ENCODE data around the gene CFAP54. TPM values are rescaled to one million over a fixed set of nuclear protein-coding genes. Genes with fewer than 3 reads are reported as not detected.

The CFAP54 gene
- total and polyA plus RNA-seq, 2 donors from 2014 or later: 0.13 to 6.6 TPM

GRCh38 chr12:96829354-96829753 is 340.0 kb downstream of the CFAP54 start:
- intact Hi-C loops (cut with DNase I): no loop called here
- no peak overlapping the region for H3K9ac ChIP-seq (ENCODE audit: low read length in 3 of 3)
- no peaks in the 10 kb centered on the region for H3K36me3 ChIP-seq (ENCODE audit: control insufficient read depth in 2 of 3, insufficient read depth in 3 of 3, low read length in 3 of 3)
- H3K4me1 ChIP-seq (ENCODE audit: control insufficient read depth in 2 of 3, insufficient read depth in 2 of 3, low read depth in 1 of 3, low read length in 3 of 3): no peaks in the 10 kb centered on the region
- no peak overlapping the region for H3K27ac ChIP-seq (ENCODE audit: low read depth in 2 of 2, low read length in 2 of 2)
- no peak for FAIRE-seq
- H3K4me3 ChIP-seq (ENCODE audit: low read length in 3 of 3): no peak overlapping the region
- no peaks in the 10 kb centered on the region for H3K27me3 ChIP-seq (ENCODE audit: control insufficient read depth, insufficient read depth, low read length)
- DNase-seq: no peak
- TF ChIP-seq CTCF (IDR thresholded peaks at IDR 0.05; ENCODE audit: borderline replicate concordance, extremely low read depth, insufficient read depth): no peak
- H3K9me3 ChIP-seq (ENCODE audit: control insufficient read depth in 2 of 3, insufficient read depth in 1 of 3, low read length in 3 of 3): no peaks in the 10 kb centered on the region

- H3K36me3 ChIP-seq (ENCODE audit: control insufficient read depth in 2 of 3, insufficient read depth in 3 of 3, low read length in 3 of 3): no peaks in the 10 kb centered on the region
- DNase-seq (no peak), FAIRE-seq (no peak)
- intact Hi-C loops (cut with DNase I): no loop called here
- no peak overlapping the region for H3K27ac ChIP-seq (ENCODE audit: low read depth in 2 of 2, low read length in 2 of 2)
- TF ChIP-seq CTCF (IDR thresholded peaks at IDR 0.05; ENCODE audit: borderline replicate concordance, extremely low read depth, insufficient read depth): no peak
- no peaks in the 10 kb centered on the region for H3K27me3 ChIP-seq (ENCODE audit: control insufficient read depth, insufficient read depth, low read length)
- no peak overlapping the region for H3K4me3 ChIP-seq (ENCODE audit: low read length in 3 of 3)
- no peaks in the 10 kb centered on the region for H3K9me3 ChIP-seq (ENCODE audit: control insufficient read depth in 2 of 3, insufficient read depth in 1 of 3, low read length in 3 of 3)
- no peak overlapping the region for H3K9ac ChIP-seq (ENCODE audit: low read length in 3 of 3)
- H3K4me1 ChIP-seq (ENCODE audit: control insufficient read depth in 2 of 3, insufficient read depth in 2 of 3, low read depth in 1 of 3, low read length in 3 of 3): no peaks in the 10 kb centered on the region
These were observed 342.0 kb downstream of the CFAP54 start for GRCh38 chr12:96831346-96831745.

GRCh38 chr12:96846293-96846692 is 356.9 kb downstream of the CFAP54 start:
- no peaks in the 10 kb centered on the region for H3K36me3 ChIP-seq (ENCODE audit: control insufficient read depth in 2 of 3, insufficient read depth in 3 of 3, low read length in 3 of 3)
- TF ChIP-seq CTCF (IDR thresholded peaks at IDR 0.05; ENCODE audit: borderline replicate concordance, extremely low read depth, insufficient read depth): no peak
- intact Hi-C loops (cut with DNase I): no loop called here
- H3K27me3 ChIP-seq (ENCODE audit: control insufficient read depth, insufficient read depth, low read length): no peaks in the 10 kb centered on the region
- no peak overlapping the region for H3K9ac ChIP-seq (ENCODE audit: low read length in 3 of 3)
- no peak for FAIRE-seq
- H3K4me3 ChIP-seq (ENCODE audit: low read length in 3 of 3): no peak overlapping the region
- peak in 2 of 5 donors; percentile 71 to 75 for DNase-seq
- H3K4me1 ChIP-seq (ENCODE audit: control insufficient read depth in 2 of 3, insufficient read depth in 2 of 3, low read depth in 1 of 3, low read length in 3 of 3): no peaks in the 10 kb centered on the region
- H3K27ac ChIP-seq (ENCODE audit: low read depth in 2 of 2, low read length in 2 of 2): no peak overlapping the region
- no peaks in the 10 kb centered on the region for H3K9me3 ChIP-seq (ENCODE audit: control insufficient read depth in 2 of 3, insufficient read depth in 1 of 3, low read length in 3 of 3)

- Histone ChIP-seq H3K4me3 (ENCODE audit: low read length in 3 of 3) (no peak overlapping the region), H3K9me3 (ENCODE audit: control insufficient read depth in 2 of 3, insufficient read depth in 1 of 3, low read length in 3 of 3) (no peaks in the 10 kb centered on the region), H3K9ac (ENCODE audit: low read length in 3 of 3) (no peak overlapping the region), H3K27ac (ENCODE audit: low read depth in 2 of 2, low read length in 2 of 2) (no peak overlapping the region), H3K4me1 (ENCODE audit: control insufficient read depth in 2 of 3, insufficient read depth in 2 of 3, low read depth in 1 of 3, low read length in 3 of 3) (no peaks in the 10 kb centered on the region), H3K27me3 (ENCODE audit: control insufficient read depth, insufficient read depth, low read length) (no peaks in the 10 kb centered on the region), H3K36me3 (ENCODE audit: control insufficient read depth in 2 of 3, insufficient read depth in 3 of 3, low read length in 3 of 3) (no peaks in the 10 kb centered on the region)
- no peak for FAIRE-seq
- DNase-seq: no peak
- intact Hi-C loops (cut with DNase I): no loop called here
- no peak for TF ChIP-seq CTCF (IDR thresholded peaks at IDR 0.05; ENCODE audit: borderline replicate concordance, extremely low read depth, insufficient read depth)
These were observed 361.3 kb downstream of the CFAP54 start for GRCh38 chr12:96850676-96851075.

All from kidney (tissue), 14 donors.